H1 (cell line): ENCODE measurements around the gene RBM47. TPM values are rescaled to one million over a fixed set of nuclear protein-coding genes. Genes with fewer than 3 reads are reported as not detected.

Experiments
- CTCF ChIA-PET: fragments of 300-600 bp; sonication (Branson Sonifier 250); formaldehyde crosslinking; loops from one replicate; lab custom pipeline; 2021; ENCODE audit not compliant: partially characterized antibody; lab: Charles Lee
- POLR2A ChIA-PET: fragments of 300-600 bp; sonication (Branson Sonifier 250); formaldehyde crosslinking; loops from one replicate; lab custom pipeline; 2021; ENCODE audit warnings: inconsistent platforms; ENCODE audit not compliant: partially characterized antibody; lab: Charles Lee
- DNase-seq, 2 experiments: peaks; one replicate each; pipeline versions ENCODE4 v3.0.0 to v3.0.0-alpha.2; 2010 to 2022; ENCODE audit warnings: low spot score in 2 of 2, low read depth in 1 of 2, mixed read lengths in 1 of 2
- FAIRE-seq: peaks from 2 replicates; lab custom pipeline; 2011; peaks lifted over from hg19 to GRCh38; lab: Jason Lieb, UNC
- H2AFZ ChIP-seq: 2 replicates; pipeline ENCODE4 v1.8.1; 2012; ENCODE audit warnings: low read length, inconsistent platforms
- H2AK5ac ChIP-seq: 2 replicates; pipeline ENCODE4 v1.6.1; 2013; ENCODE audit warnings: low read depth, low read length
- H2BK120ac ChIP-seq: replicated peaks from 2 replicates; pipeline ENCODE3; 2013; ENCODE audit warnings: low read depth, low read length, inconsistent platforms
- H2BK12ac ChIP-seq: 2 replicates; pipeline ENCODE4 v1.6.1; 2013; ENCODE audit warnings: low read depth, low read length
- H2BK15ac ChIP-seq: 2 replicates; pipeline ENCODE4 v1.6.1; 2013; ENCODE audit warnings: low read length
- H2BK20ac ChIP-seq: 2 replicates; pipeline ENCODE4 v1.6.1; 2013; ENCODE audit warnings: low read length
- H2BK5ac ChIP-seq: 2 replicates; pipeline ENCODE4 v1.6.1; 2013; ENCODE audit warnings: low read depth, low read length
- H3K14ac ChIP-seq: 2 replicates; pipeline ENCODE4 v1.6.1; 2013; ENCODE audit warnings: inconsistent platforms; ENCODE audit not compliant: insufficient read length
- H3K18ac ChIP-seq: 2 replicates; pipeline ENCODE4 v1.6.1; 2013; ENCODE audit warnings: low read length; ENCODE audit errors: extremely low read depth
- H3K23ac ChIP-seq: 2 replicates; pipeline ENCODE4 v1.6.1; 2013; ENCODE audit warnings: inconsistent platforms; ENCODE audit not compliant: insufficient read length
- H3K23me2 ChIP-seq: 2 replicates; pipeline ENCODE4 v1.6.1; 2013; ENCODE audit warnings: low read depth, low read length
- H3K27ac ChIP-seq: 2 replicates; pipeline ENCODE4 v1.6.1; 2011; ENCODE audit warnings: low read depth, low read length, inconsistent platforms
- H3K27me3 ChIP-seq, 4 experiments: replicated peaks in 1 of 4; 1 replicate in 1 of 4; 2 replicates in 3 of 4; pipeline versions ENCODE4 v1.6.1 to v1.8.1; 2011 to 2013; ENCODE audit warnings: low read length in 3 of 4, mild to moderate bottlenecking in 3 of 4, inconsistent platforms in 2 of 4, mixed read lengths in 2 of 4, moderate library complexity in 1 of 4; ENCODE audit not compliant: control insufficient read depth in 3 of 4, insufficient read depth in 3 of 4; ENCODE audit errors: extremely low read depth in 1 of 4
- H3K36me3 ChIP-seq, 4 experiments: 2 replicates each; pipeline versions ENCODE4 v1.6.1 to v1.8.1; 2011 to 2013; ENCODE audit warnings: mild to moderate bottlenecking in 4 of 4, low read length in 3 of 4, moderate library complexity in 2 of 4, control low read depth in 1 of 4, inconsistent platforms in 1 of 4; ENCODE audit not compliant: insufficient read depth in 4 of 4, control insufficient read depth in 2 of 4
- H3K4ac ChIP-seq: replicated peaks from 2 replicates; pipeline ENCODE3; 2013; ENCODE audit warnings: low read length, low read depth, mixed read lengths, inconsistent platforms; ENCODE audit not compliant: insufficient read length
- H3K4me1 ChIP-seq, 4 experiments: replicated peaks in 1 of 4; 1 replicate in 1 of 4; 2 replicates in 3 of 4; pipeline versions ENCODE4 v1.6.1 to v1.8.1; 2011 to 2013; ENCODE audit warnings: low read length in 3 of 4, inconsistent platforms in 2 of 4, mixed read lengths in 1 of 4; ENCODE audit not compliant: insufficient read depth in 4 of 4, control insufficient read depth in 3 of 4
- H3K4me2 ChIP-seq, 2 experiments: 2 replicates each; pipeline versions ENCODE4 v1.6.1 to v1.8.1; 2011 to 2013; ENCODE audit warnings: low read depth in 2 of 2, low read length in 2 of 2, control low read depth in 1 of 2, inconsistent platforms in 1 of 2, mild to moderate bottlenecking in 1 of 2; ENCODE audit not compliant: insufficient read depth in 1 of 2
- H3K4me3 ChIP-seq, 4 experiments: fragments of 200-600, 300-600 bp in 1 of 4; sonication (generic), shearing (Covaris generic), sonication (Bioruptor Twin) in 1 of 4; 2 replicates each; pipeline versions ENCODE4 v1.5.1 to v1.8.1; 2011 to 2016; ENCODE audit warnings: low read length in 4 of 4, low read depth in 3 of 4, control low read depth in 2 of 4, inconsistent platforms in 2 of 4, mild to moderate bottlenecking in 2 of 4, mixed read lengths in 1 of 4, moderate library complexity in 1 of 4; ENCODE audit not compliant: insufficient read depth in 2 of 4; ENCODE audit errors: extremely low read depth in 1 of 4
- H3K56ac ChIP-seq: replicated peaks from 2 replicates; pipeline ENCODE3; 2013; ENCODE audit warnings: low read depth, mild to moderate bottlenecking, mixed read lengths, low read length, inconsistent platforms; ENCODE audit not compliant: insufficient read length
- H3K79me1 ChIP-seq: 2 replicates; pipeline ENCODE4 v1.6.1; 2013; ENCODE audit warnings: low read depth, low read length, control low read depth
- H3K79me2 ChIP-seq, 2 experiments: 2 replicates each; pipeline versions ENCODE4 v1.6.1 to v1.8.1; 2012 to 2013; ENCODE audit warnings: low read length in 2 of 2, mild to moderate bottlenecking in 2 of 2, inconsistent platforms in 1 of 2; ENCODE audit not compliant: insufficient read depth in 2 of 2, control insufficient read depth in 1 of 2
- H3K9ac ChIP-seq, 4 experiments: replicated peaks in 1 of 4; 1 replicate in 1 of 4; 2 replicates in 3 of 4; pipeline versions ENCODE4 v1.6.1 to v1.8.1; 2011 to 2013; ENCODE audit warnings: low read depth in 3 of 4, low read length in 3 of 4, control low read depth in 2 of 4, mild to moderate bottlenecking in 2 of 4, moderate library complexity in 2 of 4, inconsistent platforms in 1 of 4; ENCODE audit errors: extremely low read depth in 1 of 4
- H3K9me3 ChIP-seq, 2 experiments: 2 replicates each; pipeline versions ENCODE4 v1.6.1 to v1.8.1; 2012 to 2013; ENCODE audit warnings: mild to moderate bottlenecking in 2 of 2, moderate library complexity in 2 of 2, control low read depth in 1 of 2, inconsistent platforms in 1 of 2, low read depth in 1 of 2, low read length in 1 of 2, mixed read lengths in 1 of 2; ENCODE audit not compliant: insufficient read depth in 2 of 2
- H4K20me1 ChIP-seq, 2 experiments: replicated peaks in 1 of 2; 2 replicates each; pipeline versions ENCODE3 to v1.8.1; 2011 to 2013; ENCODE audit warnings: inconsistent platforms in 2 of 2, low read length in 2 of 2, mild to moderate bottlenecking in 1 of 2; ENCODE audit not compliant: insufficient read depth in 2 of 2, control insufficient read depth in 1 of 2
- H4K5ac ChIP-seq: 2 replicates; pipeline ENCODE4 v1.6.1; 2013; ENCODE audit warnings: low read length, low read depth, mixed read lengths, inconsistent platforms; ENCODE audit not compliant: insufficient read length
- H4K8ac ChIP-seq: 2 replicates; pipeline ENCODE4 v1.8.0; 2013; ENCODE audit warnings: mild to moderate bottlenecking, moderate library complexity, low read length, inconsistent platforms; ENCODE audit not compliant: insufficient read depth; ENCODE audit errors: extremely low read depth
- H4K91ac ChIP-seq: replicated peaks from 2 replicates; pipeline ENCODE3; 2013; ENCODE audit warnings: low read length, mixed read lengths, inconsistent platforms; ENCODE audit not compliant: insufficient read length
- CBX5 ChIP-seq: fragments of 300-800, 300-1000 bp; sonication (generic); IDR thresholded peaks from 2 replicates; pipeline ENCODE4 v1.7.1; 2016; ENCODE audit warnings: antibody characterized with exemption, low read length, low read depth
- CHD1 ChIP-seq: IDR thresholded peaks from 2 replicates; pipeline ENCODE4 v1.6.1; 2012; ENCODE audit warnings: low read depth, low read length, improper control_type of control experiment
- EZH2 ChIP-seq: fragments of 200-600 bp; sonication (generic); IDR thresholded peaks from 2 replicates; pipeline ENCODE4 v1.7.1; 2012; ENCODE audit warnings: low read depth, mild to moderate bottlenecking, moderate library complexity, low read length, inconsistent platforms; ENCODE audit not compliant: severe bottlenecking
- JUN ChIP-seq: IDR thresholded peaks from 2 replicates; pipeline ENCODE4 v1.6.1; 2011; ENCODE audit warnings: low read depth, mild to moderate bottlenecking, improper control_type of control experiment, low read length
- MAFK ChIP-seq: IDR thresholded peaks from 2 replicates; pipeline ENCODE4 v1.6.1; 2012; ENCODE audit warnings: low read depth, mild to moderate bottlenecking, improper control_type of control experiment, low read length
- PHF8 ChIP-seq: fragments of 200-600 bp; sonication (generic); conservative IDR thresholded peaks from 2 replicates; pipeline ENCODE4 v1.7.1; 2012; ENCODE audit warnings: low read depth, mild to moderate bottlenecking, inconsistent platforms, low read length, moderate library complexity
- POLR2A ChIP-seq, 2 experiments: IDR thresholded peaks; 1 replicate in 1 of 2; 2 replicates in 1 of 2; pipeline ENCODE4 v1.6.1; 2011; ENCODE audit warnings: low read depth in 2 of 2, low read length in 2 of 2, mild to moderate bottlenecking in 2 of 2; ENCODE audit errors: control extremely low read depth in 1 of 2
- POLR2AphosphoS5 ChIP-seq: IDR thresholded peaks from 2 replicates; pipeline ENCODE4 v1.6.1; 2011; ENCODE audit warnings: low read depth, low read length
- RBBP5 ChIP-seq: IDR thresholded peaks from 2 replicates; pipeline ENCODE4 v1.7.1; 2012; ENCODE audit warnings: low read depth, mild to moderate bottlenecking, inconsistent platforms, low read length, moderate library complexity, borderline replicate concordance
- RFX5 ChIP-seq: IDR thresholded peaks from 2 replicates; pipeline ENCODE4 v1.6.1; 2011; ENCODE audit warnings: low read depth, low read length, improper control_type of control experiment, borderline replicate concordance
- RNF2 ChIP-seq: fragments of 200-900, 300-1000 bp; sonication (generic); IDR thresholded peaks from 2 replicates; pipeline ENCODE4 v1.7.1; 2016; ENCODE audit warnings: borderline replicate concordance, low read depth, mild to moderate bottlenecking, antibody characterized with exemption, low read length; ENCODE audit not compliant: poor library complexity, severe bottlenecking; ENCODE audit errors: missing control alignments
- RXRA ChIP-seq: IDR thresholded peaks from 2 replicates; pipeline ENCODE4 v1.6.1; 2011; ENCODE audit warnings: low read depth, mild to moderate bottlenecking, low read length, moderate library complexity; ENCODE audit not compliant: insufficient read depth
- SIRT6 ChIP-seq: IDR thresholded peaks from one replicate; pipeline ENCODE4 v1.7.1; 2012; ENCODE audit warnings: low read length, inconsistent platforms
- SP4 ChIP-seq: IDR thresholded peaks from 2 replicates; pipeline ENCODE4 v1.6.1; 2012; ENCODE audit warnings: low read length, inconsistent platforms
- WGBS, 2 experiments: shearing (Covaris generic) in 1 of 2; methylation state at CpG; one replicate each; pipeline versions ENCODE4 v1.1.6 to v1.1.7; 2013 to 2015; ENCODE audit warnings: low lambda C conversion rate in 2 of 2, mixed read lengths in 2 of 2, inconsistent platforms in 1 of 2, low coverage in 1 of 2, missing lambda C conversion rate in 1 of 2; ENCODE audit not compliant: insufficient replicate concordance in 2 of 2, insufficient coverage in 1 of 2, insufficient read length in 1 of 2; ENCODE audit errors: extremely low coverage in 1 of 2, missing lambda C conversion rate in 1 of 2; 5-methylcytosine and 5-hydroxymethylcytosine counted together
- polyA plus RNA-seq, 7 experiments: library from polyadenylated mRNA; depleted of rRNA in 3 of 7; stranded (reverse) in 5 of 7; unstranded in 2 of 7; fragments of >200 nt in 5 of 7; fragments of 200-250 nt in 2 of 7; gene quantifications; 1 replicate in 5 of 7; 2 replicates in 1 of 7; 4 replicates in 1 of 7; pipeline versions ENCODE4 v1.2.1 to v1.2.3, GENCODE V29; 2011 to 2013; ENCODE audit warnings: missing spikeins in 2 of 7, mixed read lengths in 2 of 7
- total RNA-seq: library from RNA; stranded (reverse); fragmentation: NEBNext Ultra II Directional; extraction: Animal tissue kit (Norgen Biotek cat#: 25700); gene quantifications from 2 replicates; pipeline ENCODE4 v1.2.1, GENCODE V29; 2021
- TF ChIP-seq, protein P1 (sequence below): IDR thresholded peaks from 2 replicates; pipeline ENCODE4 v1.6.1; 2011; ENCODE audit warnings: low read depth, mild to moderate bottlenecking, low read length; ENCODE audit not compliant: insufficient read depth

The RBM47 gene
- total and polyA plus RNA-seq, 2 of the 8 experiments (the other 6 are each of a cell fraction or from before 2014, with no cell fraction given): 42.8 to 78.9 TPM

GRCh38 chr4:40389986-40390385, 239.7 kb downstream of the RBM47 start:
- CTCF ChIA-PET: interaction anchor here (0.6 to 1.2 kb wide), 3 partner anchors 14 to 1061 kb away, joined by 3 to 5 read pairs (median 3); no protein-coding TSS in a partner anchor
- no peak overlapping the region for H4K5ac ChIP-seq
- POLR2A ChIA-PET: interaction anchor here (0.9 kb wide), 1 partner anchor 10 kb away, joined by 3 read pairs; no protein-coding TSS in a partner anchor
- TF ChIP-seq CHD1 (no peak), PHF8 (no peak), RFX5 (no peak), JUN (no peak), SP4 (no peak), RBBP5 (no peak), RXRA (no peak), CBX5 (no peak), POLR2A (IDR thresholded peaks at IDR 0.05; ENCODE audit: control extremely low read depth in 1 of 2, low read depth in 2 of 2, low read length in 2 of 2) (no peak), RNF2 (no peak), POLR2AphosphoS5 (no peak), SIRT6 (no peak), MAFK (no peak), EZH2 (no peak)
- TF ChIP-seq, protein P1, sequence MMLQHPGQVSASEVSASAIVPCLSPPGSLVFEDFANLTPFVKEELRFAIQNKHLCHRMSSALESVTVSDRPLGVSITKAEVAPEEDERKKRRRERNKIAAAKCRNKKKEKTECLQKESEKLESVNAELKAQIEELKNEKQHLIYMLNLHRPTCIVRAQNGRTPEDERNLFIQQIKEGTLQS: no peak

More at GRCh38 chr4:40389986-40390385, 239.7 kb downstream of the RBM47 start:
- no peak overlapping the region for H2BK12ac ChIP-seq
- H3K4me3 ChIP-seq: no peak overlapping the region
- H3K27ac ChIP-seq: no peak overlapping the region
- H2BK5ac ChIP-seq: no peak overlapping the region
- H3K36me3 ChIP-seq: no peaks in the 10 kb centered on the region
- no peak overlapping the region for H3K4me2 ChIP-seq
- no peak overlapping the region for H2BK20ac ChIP-seq
- no peak overlapping the region for H3K23ac ChIP-seq
- no peak overlapping the region for H3K56ac ChIP-seq
- H4K20me1 ChIP-seq: no peaks in the 10 kb centered on the region
- 85% methylated on average over 4 of the region's 4 CpGs; no CpG with 5 or more reads in 1 of the 2 experiments for WGBS, 2 experiments
- H3K18ac ChIP-seq: no peak overlapping the region
- no peaks in the 10 kb centered on the region for H3K79me1 ChIP-seq
- no peak overlapping the region for H3K9ac ChIP-seq
- no peaks in the 10 kb centered on the region for H3K9me3 ChIP-seq
- no peaks in the 10 kb centered on the region for H3K4me1 ChIP-seq
- H2AFZ ChIP-seq: no peak overlapping the region
- no peaks in the 10 kb centered on the region for H3K23me2 ChIP-seq
- H3K79me2 ChIP-seq: no peaks in the 10 kb centered on the region
- H2AK5ac ChIP-seq: no peak overlapping the region
- no peak overlapping the region for H3K4ac ChIP-seq
- FAIRE-seq: no peak
- no peak overlapping the region for H3K14ac ChIP-seq
- H2BK120ac ChIP-seq: no peak overlapping the region
- H2BK15ac ChIP-seq: no peak overlapping the region
- H4K91ac ChIP-seq: no peak overlapping the region
- no peak overlapping the region for H4K8ac ChIP-seq
- no peaks in the 10 kb centered on the region for H3K27me3 ChIP-seq
- no peak for DNase-seq
